ENCODE data around the gene CYP24A1.

Gene CYP24A1

GRCh38 chr20:54155736-54156317 is 18.0 kb downstream of the CYP24A1 start:
- DNase-seq: no peak

- no peak for DNase-seq
Observed at GRCh38 chr20:54154439-54154838, 19.3 kb downstream of the CYP24A1 start.

GRCh38 chr20:54153847-54154246 is 19.9 kb downstream of the CYP24A1 start:
- DNase-seq: no peak

- no peak for DNase-seq
Observed at GRCh38 chr20:54153041-54153327, 20.8 kb downstream of the CYP24A1 start.

- no peak for DNase-seq
Observed at GRCh38 chr20:54152227-54153040, 21.4 kb downstream of the CYP24A1 start.

- DNase-seq: no peak
Observed at GRCh38 chr20:54151511-54152226, 22.1 kb downstream of the CYP24A1 start.

- no peak for DNase-seq
Observed at GRCh38 chr20:54151075-54151439, 22.7 kb downstream of the CYP24A1 start.

GRCh38 chr20:54149765-54150264 is 24.0 kb downstream of the CYP24A1 start:
- no peak for DNase-seq

GRCh38 chr20:54148947-54149764 is 24.6 kb downstream of the CYP24A1 start:
- peak; percentile 44 for DNase-seq

- DNase-seq: no peak
Observed at GRCh38 chr20:54146672-54147071, 27.1 kb downstream of the CYP24A1 start.

- no peak for DNase-seq
Observed at GRCh38 chr20:54144847-54145414, 28.9 kb downstream of the CYP24A1 start.

- DNase-seq: no peak
Observed at GRCh38 chr20:54140927-54141566, 32.7 kb downstream of the CYP24A1 start.

- no peak for DNase-seq
Observed at GRCh38 chr20:54140486-54140885, 33.3 kb downstream of the CYP24A1 start.

GRCh38 chr20:54140067-54140466 is 33.7 kb downstream of the CYP24A1 start:
- DNase-seq: no peak

- no peak for DNase-seq
Observed at GRCh38 chr20:54139188-54139587, 34.6 kb downstream of the CYP24A1 start.

GRCh38 chr20:54138427-54138826 is 35.4 kb downstream of the CYP24A1 start:
- DNase-seq: no peak

GRCh38 chr20:54137115-54137514 is 36.7 kb downstream of the CYP24A1 start:
- no peak for DNase-seq

GRCh38 chr20:54134445-54135220 is 39.2 kb downstream of the CYP24A1 start:
- no peak for DNase-seq

- no peak for DNase-seq
Observed at GRCh38 chr20:54133434-54134427, 40.1 kb downstream of the CYP24A1 start.
